ENCODE results near the gene INTS12.

The INTS12 gene

DNA sequence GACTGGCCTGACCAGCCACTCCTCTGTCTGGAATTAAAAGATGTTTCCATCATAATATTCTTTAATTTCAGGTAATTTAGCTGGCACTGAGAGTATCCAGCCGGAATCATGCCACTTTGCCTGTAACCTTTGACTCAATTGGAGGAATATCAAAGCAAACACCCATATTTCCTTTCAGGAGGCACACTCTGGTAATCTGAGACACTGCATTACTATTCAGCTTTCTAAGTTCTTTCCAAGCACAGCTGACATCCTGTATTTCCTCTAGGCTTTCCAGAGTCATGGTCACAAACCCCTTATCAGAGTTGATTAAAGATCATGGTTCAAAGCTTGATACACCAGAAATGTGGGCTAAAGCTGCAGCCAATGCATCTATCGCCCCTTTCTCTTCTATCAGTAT lies 29.3 kb downstream of the INTS12 start:
- DNase-seq, result no peak

DNA sequence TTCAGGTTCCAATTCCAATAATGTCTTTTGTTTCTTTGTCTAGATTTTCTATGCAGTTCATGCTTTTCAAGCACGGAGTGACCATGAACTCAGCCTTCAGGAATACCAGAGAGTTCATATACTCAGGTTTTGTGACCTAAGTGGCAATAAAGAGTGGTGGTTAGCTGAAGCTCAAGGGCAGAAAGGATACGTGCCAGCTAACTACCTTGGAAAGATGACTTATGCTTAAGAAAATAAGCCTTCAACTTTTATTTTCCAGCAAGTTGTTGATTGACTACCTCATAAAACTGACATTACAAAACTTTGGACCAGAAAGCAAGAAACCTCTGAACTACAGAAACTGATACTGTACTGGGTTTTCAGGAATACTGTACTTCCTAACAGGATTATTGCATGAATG lies 30.8 kb downstream of the INTS12 start:
- DNase-seq, result no peak

DNA sequence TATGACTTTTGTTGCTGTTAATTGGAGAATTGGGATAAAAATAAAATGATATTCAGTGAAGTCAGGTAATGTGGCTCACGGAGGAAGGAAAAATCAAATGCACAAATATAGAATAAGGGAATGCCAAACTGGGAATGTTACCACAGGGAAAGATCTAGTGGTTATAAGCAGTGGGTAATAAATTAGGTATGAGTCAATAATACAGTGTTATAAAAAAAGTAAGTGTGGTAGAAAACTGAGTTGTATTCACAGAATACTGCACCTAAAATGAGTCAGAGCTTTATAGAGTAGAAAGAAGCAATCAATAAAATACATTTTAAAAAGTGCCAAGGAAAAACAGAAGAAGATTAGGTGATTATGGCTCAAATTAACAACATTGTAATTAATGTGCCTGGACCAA lies 34.5 kb downstream of the INTS12 start:
- no peak for DNase-seq

DNA sequence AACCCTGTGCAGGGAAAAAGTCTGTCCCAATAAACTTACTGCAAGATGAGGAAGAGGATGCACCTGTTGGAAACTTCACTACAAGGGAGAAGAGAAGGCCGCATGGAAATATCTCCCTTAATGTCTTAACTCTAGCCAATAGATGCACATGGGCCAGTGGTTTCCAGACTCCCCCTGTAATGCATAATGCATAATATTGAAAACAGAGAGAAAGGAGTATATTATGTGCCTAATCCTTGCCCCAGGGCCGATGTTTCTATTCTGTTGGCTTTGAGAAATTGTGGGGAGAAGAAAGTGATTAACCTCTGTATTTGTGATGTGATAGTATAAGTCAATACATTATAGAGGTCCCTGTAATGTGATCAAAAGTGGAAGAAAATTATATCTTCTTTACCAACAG lies 37.2 kb downstream of the INTS12 start:
- no peak for DNase-seq

DNA sequence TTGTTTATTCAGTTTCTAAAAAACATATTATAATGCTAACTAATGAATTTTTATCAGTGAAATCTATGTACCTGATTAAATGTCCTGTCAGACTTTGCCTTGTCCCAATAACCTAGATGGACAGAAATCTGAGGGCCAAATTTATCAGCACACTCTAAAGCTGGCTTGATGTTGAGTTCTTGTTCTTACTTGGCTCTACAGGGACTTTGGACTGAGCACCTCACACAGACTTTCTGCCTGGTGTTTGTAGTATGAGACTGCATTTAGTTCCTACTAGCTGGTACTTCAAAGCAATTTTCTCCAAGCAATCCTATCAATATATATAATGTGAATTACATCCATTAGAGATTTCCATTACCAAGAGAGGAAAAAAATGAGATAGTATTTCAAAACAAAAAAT lies 37.8 kb downstream of the INTS12 start:
- DNase-seq, result no peak

DNA sequence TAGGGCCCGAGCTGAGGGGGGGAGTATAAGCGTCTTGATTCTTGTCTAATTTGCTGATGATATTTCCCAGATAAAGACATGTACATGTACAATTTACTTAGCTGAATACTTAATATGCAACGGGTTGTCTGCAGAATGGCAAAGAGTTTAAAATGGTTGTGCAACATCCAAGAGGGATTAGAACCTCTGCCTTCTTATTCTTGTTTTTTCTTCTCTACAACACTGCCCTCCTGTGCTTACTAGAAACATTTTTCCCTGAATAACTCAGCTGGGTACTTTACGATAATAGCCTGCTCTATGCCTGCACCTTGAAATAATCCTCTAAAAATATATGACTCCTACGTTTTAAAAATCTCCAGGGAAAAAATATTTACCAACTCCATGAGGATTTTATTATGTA lies 41.8 kb downstream of the INTS12 start:
- peak; percentile 2 for DNase-seq

DNA sequence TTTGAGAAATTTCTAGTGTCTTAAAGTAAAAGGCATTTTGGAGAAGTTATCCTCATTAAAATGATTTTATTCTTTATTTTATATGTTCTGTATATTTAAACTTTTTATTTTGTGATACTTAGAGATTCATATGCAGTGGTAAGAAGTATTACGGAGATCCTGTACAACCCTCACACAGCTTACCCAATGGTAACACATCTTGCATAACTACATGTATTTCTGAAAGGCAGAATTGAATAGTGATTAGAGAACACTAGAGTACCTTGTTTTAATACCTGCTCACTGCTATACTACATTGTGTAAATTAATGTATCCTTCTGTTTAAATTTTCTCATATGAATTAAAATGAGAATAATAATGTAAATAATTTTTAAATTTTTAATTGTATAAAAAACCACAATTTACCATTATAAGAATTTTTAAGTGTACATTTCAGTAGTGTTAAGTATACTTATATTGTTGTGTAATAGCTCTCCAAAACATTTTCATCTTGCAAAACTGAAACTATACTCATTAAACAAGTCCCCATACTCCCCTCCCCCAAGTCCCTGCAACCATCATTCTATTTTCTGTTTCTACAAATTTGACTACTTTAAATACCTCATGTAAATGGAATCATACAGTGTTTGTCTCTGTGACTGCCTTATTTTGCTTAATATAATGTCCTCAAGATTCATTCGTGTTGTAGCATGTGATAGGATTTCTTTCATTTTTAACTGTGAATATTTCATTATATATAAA lies 45.4 kb downstream of the INTS12 start:
- DNase-seq, result no peak

DNA sequence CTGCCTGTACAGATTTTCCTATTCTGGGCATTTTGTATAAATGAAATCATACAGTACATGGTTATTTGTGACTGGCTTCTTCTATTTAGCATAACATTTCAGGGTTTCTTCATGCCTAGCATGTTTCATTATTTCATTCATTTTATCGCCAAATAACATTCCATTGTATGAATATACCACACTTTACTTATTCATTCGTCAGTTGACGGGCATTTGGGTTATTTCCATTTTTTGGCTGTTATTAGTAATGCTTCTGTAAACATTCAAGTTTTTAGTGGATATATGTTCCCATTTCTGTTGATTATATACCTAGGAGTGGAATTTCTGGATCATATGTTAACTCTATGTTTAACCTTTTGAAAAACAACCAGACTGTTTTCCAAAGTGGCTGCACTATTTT lies 47.5 kb downstream of the INTS12 start:
- no peak for DNase-seq

DNA sequence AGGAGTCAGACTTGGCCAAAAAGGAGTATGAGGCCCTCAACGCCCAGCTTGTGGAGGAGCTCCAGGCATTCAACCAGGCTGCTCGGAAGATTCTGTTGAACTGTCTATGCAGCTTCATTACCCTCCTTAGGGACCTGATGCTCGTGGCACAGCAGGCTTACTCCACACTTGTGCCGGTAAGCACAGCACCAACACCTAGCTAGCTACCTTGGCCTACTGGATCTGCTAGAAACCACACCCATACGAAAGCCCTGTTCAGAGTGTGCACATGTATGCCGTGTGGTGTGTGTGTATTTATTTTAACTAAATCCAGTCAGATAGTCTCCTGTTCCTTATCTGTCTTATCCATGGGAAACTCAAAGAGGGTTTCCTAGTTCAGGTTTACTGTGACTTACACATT lies 49.3 kb downstream of the INTS12 start:
- DNase-seq, result no peak

DNA sequence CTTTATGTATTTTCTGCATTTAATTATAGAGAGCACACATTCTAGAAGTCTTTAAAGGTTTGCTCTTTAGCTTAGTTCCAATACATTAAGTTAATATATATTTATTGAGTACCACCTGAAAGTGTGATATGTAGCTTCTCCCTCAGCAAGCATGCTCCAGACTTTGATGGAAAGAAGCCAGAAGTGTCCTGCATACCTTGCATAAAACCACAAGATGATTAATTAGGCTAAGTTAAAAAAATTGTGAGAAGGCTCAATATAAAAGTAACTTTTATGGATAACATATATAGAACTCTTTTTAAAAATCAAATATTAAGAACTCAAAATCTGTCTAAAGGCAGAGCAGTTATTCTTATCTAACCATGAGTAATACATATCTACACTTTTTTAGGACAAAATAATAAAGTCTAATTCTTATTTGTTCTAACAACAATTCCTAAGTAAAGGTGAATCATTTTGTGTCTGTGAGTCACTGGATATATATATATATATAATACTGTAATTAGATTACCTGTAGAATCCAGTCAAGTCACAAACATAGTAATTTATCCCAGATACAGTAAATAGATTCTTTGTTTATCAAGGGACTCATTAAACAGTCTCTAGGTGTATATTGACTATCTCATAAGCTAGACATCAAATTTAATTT lies 51.2 kb downstream of the INTS12 start:
- no peak for DNase-seq

DNA sequence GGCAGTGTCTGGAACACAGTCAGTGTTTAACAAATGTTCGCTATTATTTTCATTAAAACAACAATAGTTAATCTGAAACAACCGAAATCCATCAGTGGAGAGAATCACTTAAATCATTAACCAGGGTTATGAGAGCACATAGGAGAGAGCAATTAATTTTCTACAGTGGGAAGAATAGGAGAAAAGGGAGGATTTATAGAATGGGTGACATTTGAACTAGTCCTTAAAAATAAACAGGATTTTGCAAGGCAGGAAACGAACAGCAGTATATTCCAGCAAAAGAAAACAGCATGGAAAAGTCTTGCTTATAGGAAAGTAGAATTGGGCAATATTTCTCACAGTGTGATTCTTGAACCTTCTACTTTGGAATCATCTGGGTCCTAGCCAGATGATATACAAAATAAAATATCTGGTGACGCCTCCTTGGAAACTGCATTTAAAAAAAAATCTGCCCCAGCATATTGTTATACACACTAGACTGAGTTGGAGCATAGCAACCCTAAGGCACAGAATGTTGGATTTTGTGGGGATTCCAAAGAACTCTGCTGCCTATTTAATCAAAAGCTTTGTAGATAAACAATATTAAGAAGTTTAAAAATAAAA lies 56.1 kb downstream of the INTS12 start:
- no peak for DNase-seq

DNA sequence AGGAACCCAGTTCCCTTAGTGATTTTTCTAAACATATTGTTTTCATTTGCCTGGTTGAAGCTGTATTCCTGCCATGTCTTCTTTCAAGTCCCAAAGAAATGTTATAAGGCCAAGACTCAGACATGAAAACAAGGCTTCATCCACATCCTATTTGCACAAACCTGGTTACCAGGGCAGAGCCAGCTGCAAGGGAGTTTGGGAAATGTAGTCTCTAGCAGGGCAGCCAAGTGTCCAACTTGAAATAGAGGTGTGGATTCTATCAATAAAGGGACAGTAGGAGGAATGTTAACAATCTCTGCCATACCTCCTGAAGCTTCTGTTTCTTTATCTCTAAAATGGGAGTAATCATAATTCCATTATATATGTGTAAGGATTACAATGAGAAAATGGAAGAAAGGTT lies 56.6 kb downstream of the INTS12 start:
- DNase-seq, result no peak

DNA sequence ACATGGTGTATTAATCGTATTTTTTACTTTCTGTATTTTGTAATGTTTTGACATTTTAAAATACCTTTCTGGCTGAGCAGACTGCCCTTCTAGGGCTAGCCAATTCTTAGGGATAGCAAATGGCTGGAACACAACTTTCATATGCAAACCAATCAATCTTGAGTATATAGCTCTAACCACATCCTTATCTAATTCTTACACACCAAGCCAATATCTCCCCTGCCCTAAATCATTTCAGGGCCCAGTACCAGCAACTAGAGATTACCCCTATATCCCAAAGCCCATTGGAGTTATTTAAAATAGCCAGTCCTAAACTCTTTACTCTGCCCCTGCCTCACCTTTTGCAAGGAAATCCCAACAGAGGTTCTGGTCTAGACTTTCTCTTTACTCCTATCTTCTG lies 58.3 kb downstream of the INTS12 start:
- DNase-seq, result no peak

DNA sequence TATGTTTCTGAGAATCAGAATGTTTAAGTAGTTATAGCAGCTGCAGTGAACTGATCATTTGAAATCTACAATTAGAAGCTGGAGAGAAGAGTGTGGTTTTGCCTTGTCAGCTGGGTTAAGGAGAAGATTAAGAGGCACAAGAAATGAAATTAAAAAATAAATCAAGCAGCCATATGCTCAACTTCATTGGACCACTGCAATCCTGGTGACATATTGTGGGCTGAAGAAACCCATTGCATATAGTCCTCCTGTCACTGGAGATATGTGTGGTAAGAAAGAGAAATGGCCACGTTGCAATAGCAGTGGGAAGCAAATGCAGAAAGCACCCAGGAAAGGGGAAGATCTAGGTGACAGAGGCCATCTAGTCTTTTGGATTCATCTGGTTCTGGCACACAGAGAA lies 63.0 kb downstream of the INTS12 start:
- no peak for DNase-seq

DNA sequence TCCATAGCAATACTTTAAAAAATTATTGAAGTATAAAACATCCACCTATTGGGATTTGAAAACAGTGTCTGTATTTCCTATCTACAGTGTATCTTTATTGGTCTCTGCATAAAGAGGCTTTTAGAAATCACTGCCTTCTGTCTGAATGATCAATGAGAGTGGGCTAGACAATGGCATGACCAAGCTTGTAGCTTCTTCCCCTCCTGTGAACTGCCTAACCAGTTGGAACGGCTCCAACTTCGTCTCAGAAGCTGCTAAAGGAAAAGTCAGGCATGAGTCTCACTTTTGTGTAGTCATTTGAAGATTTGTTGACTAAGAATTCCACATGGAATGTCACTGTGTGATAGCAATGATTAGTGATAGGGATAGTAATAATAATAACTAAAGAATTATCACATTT lies 64.2 kb downstream of the INTS12 start:
- DNase-seq, result no peak

DNA sequence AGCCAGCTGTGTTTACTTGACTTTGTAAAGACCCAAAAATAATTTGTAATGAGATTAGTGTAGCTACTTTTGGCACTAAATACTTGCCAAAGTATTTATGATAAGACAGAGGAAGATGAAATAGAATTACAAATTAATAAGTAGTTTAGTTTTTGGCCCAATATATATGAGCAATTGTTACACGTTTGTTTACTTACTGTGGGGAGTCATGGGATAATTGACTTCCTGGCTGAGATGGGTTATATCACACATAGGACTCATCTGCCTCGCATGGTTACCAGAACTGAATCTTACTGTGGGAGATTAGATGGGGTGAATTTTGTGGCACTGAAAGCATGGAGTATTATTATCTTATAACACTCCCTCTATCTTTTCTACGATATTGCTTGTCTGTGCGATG lies 66.6 kb downstream of the INTS12 start:
- DNase-seq, result no peak

DNA sequence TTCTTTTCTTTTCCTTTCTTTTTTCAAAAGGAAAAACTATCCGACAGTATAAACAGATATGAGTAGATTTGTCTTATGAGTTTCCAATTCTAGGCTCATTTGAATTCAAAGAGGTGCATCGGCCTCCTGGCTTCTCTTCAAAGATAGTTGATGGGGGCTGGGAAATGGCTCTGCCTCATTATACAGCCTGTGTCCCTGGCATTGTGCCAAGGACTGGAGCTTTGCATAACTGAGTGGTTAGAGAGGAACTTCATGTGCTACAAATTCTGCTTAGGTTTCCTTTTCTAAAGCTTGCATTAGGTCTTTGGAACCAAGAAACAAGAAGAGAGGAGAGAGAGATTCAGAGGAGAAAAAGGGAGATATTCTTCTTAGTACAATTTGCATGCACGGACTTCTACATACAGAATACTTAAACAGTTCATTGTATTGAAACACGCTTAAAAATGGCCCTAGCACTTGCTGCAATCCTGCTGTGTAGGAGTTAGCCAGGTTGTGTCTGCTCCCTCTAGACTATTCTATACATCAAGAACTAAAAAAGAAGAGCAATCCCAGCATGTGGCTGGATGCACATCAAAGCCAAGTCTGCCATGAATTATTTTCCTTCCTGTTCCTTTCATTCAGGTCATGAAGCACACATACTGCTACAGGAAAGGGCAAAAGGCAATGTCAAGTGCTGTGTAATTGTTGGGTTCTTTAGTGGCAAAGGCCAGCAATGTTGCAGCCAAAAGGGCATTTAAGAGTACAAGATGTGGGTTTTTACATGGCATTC lies 70.9 kb downstream of the INTS12 start:
- no peak for DNase-seq

DNA sequence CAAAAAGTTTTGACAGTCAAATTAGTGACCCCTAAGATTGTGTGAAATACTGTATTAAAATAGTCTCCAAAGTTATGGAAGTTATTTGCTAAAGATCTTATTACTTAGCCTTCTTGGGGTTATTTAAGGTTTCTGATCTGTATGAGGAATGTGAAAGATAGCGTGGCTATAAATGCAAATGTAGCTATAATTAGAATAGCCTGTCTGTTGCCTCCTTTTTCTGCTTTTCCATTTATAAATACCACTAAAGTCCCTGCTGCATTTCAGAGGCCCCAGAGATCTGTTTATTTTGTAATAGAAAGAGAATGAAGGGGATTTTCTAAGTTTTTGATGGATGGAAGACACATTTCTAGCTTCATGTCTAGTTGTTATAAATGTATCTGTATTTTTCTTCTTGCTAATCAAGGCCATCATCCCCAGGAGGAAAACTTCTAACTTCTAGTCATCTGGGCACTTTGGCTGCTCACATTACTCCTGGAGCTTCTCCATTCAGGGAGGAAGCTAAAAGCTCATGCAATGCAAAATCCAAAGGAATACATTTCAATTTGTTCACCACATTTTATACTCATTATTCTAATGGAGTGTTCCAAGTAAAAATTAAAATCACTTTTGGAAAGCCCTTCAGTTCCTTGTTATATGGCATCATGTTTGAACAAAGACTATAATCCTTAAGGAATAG lies 73.9 kb downstream of the INTS12 start:
- no peak for DNase-seq

DNA sequence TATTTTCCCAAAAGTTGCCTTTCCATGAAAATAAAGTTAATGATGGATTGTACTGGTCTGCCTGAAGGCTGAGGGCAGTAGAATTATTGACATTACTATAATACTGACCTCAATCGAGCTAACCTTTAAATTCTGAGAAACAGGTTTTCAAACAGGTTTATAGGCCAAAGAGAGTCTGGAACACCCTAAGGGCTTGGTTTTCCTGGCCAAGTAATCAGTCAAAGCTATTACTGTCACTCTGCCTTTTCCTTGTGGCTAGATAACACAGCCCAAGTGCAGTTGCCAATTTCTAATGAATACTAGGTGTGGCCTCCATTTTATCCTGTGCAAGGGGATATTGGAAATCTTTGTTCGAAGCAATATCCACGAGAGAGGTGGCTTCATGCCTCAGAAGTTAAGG lies 75.2 kb downstream of the INTS12 start:
- no peak for DNase-seq

Measured in NCI-H524 treated with DMSO at 0.1 percent for 48 hours (cell line).